HG02623 (cell line): Measurements from ENCODE around the gene ZFYVE28.
"Not testable (repeated sequence)": the region's sequence is repeated elsewhere in the genome, so short reads cannot be mapped to it uniquely, and the experiment has no call there.

ENCODE experiments used
- ATAC-seq: cut with Tn5 transposase; IDR thresholded peaks from one replicate; pipeline ENCODE4 v1.9.1; 2021; ENCODE audit warnings: moderate library complexity; ENCODE audit not compliant: unreplicated experiment

Gene ZFYVE28

DNA sequence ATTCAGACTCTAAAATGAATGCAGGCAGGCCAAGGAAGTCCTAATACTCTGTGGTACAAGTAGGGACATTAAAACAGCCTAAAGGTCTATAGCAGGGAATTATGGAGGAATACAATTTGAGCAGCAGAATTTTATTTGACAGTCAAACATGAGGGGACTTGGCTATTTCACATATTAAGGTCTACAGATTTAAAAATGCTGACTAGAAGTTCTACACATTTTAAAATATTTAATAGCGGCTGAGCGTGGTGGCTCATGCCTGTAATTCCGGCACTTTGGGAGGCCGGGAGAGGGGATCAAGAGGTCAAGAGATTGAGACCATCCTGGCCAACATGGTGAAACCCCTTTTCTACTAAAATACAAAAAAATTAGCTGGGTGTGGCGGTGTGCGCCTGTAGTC lies 187.4 kb downstream of the ZFYVE28 start:
- ATAC-seq = no peak

DNA sequence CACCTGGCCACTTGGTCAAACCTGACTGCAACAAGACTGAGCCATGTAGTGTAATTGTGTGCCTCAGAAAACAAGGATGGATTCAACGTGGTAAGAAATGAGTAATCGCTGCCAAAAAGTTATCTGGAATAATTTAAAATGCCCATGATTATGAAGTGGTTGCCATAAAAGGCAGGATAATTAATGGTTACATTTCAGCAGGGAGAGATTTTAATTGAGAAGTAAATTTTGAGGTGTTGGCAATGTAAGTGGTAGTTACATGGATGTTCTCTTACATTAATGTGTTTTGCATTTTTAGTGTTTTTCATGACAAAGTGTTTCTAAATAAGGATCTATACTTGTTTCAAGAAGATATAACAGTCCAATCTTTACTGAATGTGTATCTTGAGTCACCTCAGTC lies 192.2 kb downstream of the ZFYVE28 start:
- ATAC-seq = no peak

DNA sequence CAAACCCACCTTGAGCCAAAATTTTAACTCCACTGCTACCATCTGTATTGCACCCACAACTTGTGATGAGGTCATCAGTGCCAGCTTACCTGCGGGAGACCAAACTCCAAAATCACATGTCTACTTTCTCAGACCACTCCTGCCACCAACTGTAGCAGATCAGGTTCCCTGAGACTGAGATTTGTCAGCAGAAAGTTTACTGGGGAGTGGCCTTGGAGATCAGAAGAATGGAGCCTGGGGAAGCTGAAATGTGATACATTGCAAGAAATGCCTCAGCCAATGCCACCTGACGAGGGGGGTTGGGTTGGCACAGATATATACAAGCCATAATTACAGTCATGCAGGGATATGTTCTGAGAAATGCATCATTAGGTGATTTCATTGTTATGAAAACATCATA lies 195.6 kb downstream of the ZFYVE28 start:
- no peak for ATAC-seq

DNA sequence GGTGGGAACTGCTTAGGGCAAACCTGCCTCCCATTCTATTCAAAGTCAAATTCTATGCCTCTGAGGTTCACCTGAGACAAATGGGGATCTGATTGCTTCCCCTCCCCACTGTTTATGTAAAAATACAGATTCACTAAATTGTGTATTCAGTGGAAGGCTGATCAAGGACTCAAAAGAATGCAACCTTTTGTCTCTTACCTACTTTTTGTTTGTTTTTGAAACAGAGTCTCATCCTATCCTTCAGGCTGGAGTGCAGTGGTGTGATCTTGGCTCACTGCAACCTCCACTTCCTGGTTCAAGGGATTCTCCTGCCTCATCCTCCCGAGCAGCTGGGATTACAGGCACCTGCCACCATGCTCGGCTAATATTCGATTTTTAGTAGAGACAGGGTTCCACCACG lies 197.1 kb downstream of the ZFYVE28 start:
- not testable (repeated sequence) for ATAC-seq

DNA sequence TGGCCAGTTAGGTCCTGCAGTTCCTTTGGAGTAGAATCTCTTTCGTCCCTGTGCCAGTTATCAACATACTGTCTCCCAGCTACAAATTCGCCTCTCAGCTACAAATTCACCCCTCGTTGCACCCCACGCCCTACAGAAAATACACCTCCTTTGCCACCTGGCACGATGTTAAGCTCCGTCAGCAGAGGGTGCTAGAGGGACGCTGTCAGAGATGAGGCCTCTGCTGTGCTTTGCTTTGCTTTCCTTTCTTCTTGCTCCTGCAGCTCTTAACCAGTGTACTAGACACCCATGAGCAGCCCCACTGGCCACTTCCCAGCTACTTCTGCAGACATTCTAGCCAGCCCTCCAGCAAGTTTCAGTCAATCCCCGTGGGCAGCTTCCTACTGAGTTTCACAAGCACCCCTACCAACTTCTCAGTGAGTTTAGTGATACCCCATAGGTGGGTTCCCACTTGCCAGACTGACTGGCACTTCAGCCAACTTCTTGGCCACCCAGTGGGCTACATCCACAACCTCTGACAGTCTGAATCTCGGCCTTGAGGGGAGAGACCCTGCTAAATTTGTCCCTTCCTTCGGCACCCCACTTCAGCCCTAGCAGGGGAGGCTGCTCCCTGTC lies 198.3 kb downstream of the ZFYVE28 start:
- no peak for ATAC-seq
